PC-3 (cell line): Measurements from ENCODE around the gene ST14.

Experiments used
- CTCF ChIP-seq: fragments of 300-600 bp; sonication (generic); conservative IDR thresholded peaks from 2 replicates; pipeline ENCODE4 v1.5.1; 2017; ENCODE audit warnings: antibody characterized with exemption, low read depth, mild to moderate bottlenecking, low read length
- EZH2 ChIP-seq: fragments of 300-600 bp; sonication (generic); IDR thresholded peaks from one replicate; pipeline ENCODE4 v1.6.1; 2017; ENCODE audit warnings: antibody characterized with exemption, mild to moderate bottlenecking, low read length; ENCODE audit not compliant: unreplicated experiment
- EZH2phosphoT487 ChIP-seq: fragments of 300-600 bp; sonication (generic); IDR thresholded peaks from 2 replicates; pipeline ENCODE4 v1.6.1; 2018; ENCODE audit warnings: mild to moderate bottlenecking, antibody characterized with exemption, low read length, borderline replicate concordance

- TF ChIP-seq CTCF (no peak), EZH2 (no peak), EZH2phosphoT487 (no peak)
Observed at GRCh38 chr11:130204703-130205095, 45.1 kb downstream of the ST14 start.
